AG20443 (cell line): ENCODE measurements around the gene TLE7.

ENCODE experiments used
- DNase-seq: peaks from one replicate; pipeline ENCODE4 v3.0.0; 2012; ENCODE audit warnings: low spot score, mixed read lengths

Gene TLE7

GRCh38 chr16:71448274-71448866 lies 6.5 kb upstream of the TLE7 start:
- DNase-seq = no peak

- no peak for DNase-seq
Observed at GRCh38 chr16:71443714-71444113, 1.9 kb upstream of the TLE7 start.

GRCh38 chr16:71441348-71442050 lies 355 bp downstream of the TLE7 start:
- DNase-seq = no peak

- no peak for DNase-seq
Observed at GRCh38 chr16:71440669-71441347, 1.0 kb downstream of the TLE7 start.

- peak; percentile 41 for DNase-seq
Observed at GRCh38 chr16:71439523-71439922, 2.3 kb downstream of the TLE7 start.

- no peak for DNase-seq
Observed at GRCh38 chr16:71436473-71436872, 5.4 kb downstream of the TLE7 start.

- DNase-seq = no peak
Observed at GRCh38 chr16:71432906-71433305, 8.9 kb downstream of the TLE7 start.

- no peak for DNase-seq
Observed at GRCh38 chr16:71431991-71432390, 9.9 kb downstream of the TLE7 start.

GRCh38 chr16:71431176-71431575 lies 10.7 kb downstream of the TLE7 start:
- no peak for DNase-seq

GRCh38 chr16:71430744-71431143 lies 11.1 kb downstream of the TLE7 start:
- no peak for DNase-seq

GRCh38 chr16:71429581-71429980 lies 12.3 kb downstream of the TLE7 start:
- DNase-seq = no peak

- DNase-seq = no peak
Observed at GRCh38 chr16:71428883-71429282, 13.0 kb downstream of the TLE7 start.

- no peak for DNase-seq
Observed at GRCh38 chr16:71428385-71428784, 13.5 kb downstream of the TLE7 start.

GRCh38 chr16:71426880-71427615 lies 14.8 kb downstream of the TLE7 start:
- DNase-seq = no peak

GRCh38 chr16:71426069-71426879 lies 15.6 kb downstream of the TLE7 start:
- peak; percentile 56 for DNase-seq

GRCh38 chr16:71425746-71426068 lies 16.1 kb downstream of the TLE7 start:
- no peak for DNase-seq

GRCh38 chr16:71424626-71425025 lies 17.2 kb downstream of the TLE7 start:
- no peak for DNase-seq

GRCh38 chr16:71423865-71424264 lies 18.0 kb downstream of the TLE7 start:
- no peak for DNase-seq

GRCh38 chr16:71423016-71423415 lies 18.8 kb downstream of the TLE7 start:
- no peak for DNase-seq

GRCh38 chr16:71421911-71422310 lies 19.9 kb downstream of the TLE7 start:
- DNase-seq = peak; percentile 43

GRCh38 chr16:71414038-71414437 lies 27.8 kb downstream of the TLE7 start:
- DNase-seq = no peak

GRCh38 chr16:71413341-71413740 lies 28.5 kb downstream of the TLE7 start:
- no peak for DNase-seq
